Fibroblast of lung (primary cell): ENCODE results near the gene SPCS3.

Experiments used
- CTCF ChIP-seq, 2 donors: IDR thresholded peaks in 1 of 2; conservative IDR thresholded peaks in 1 of 2; 1 replicate in 1 of 2; 2 replicates in 1 of 2; pipeline ENCODE4 v1.5.1; 2011 to 2012; ENCODE audit warnings: low read length in 2 of 2, control low read depth in 1 of 2, inconsistent platforms in 1 of 2, low read depth in 1 of 2, mild to moderate bottlenecking in 1 of 2
- EZH2 ChIP-seq: IDR thresholded peaks from 2 replicates; pipeline ENCODE4 v1.5.1; 2012; ENCODE audit warnings: low read length, control low read depth, mild to moderate bottlenecking; ENCODE audit errors: missing control alignments

DNA sequence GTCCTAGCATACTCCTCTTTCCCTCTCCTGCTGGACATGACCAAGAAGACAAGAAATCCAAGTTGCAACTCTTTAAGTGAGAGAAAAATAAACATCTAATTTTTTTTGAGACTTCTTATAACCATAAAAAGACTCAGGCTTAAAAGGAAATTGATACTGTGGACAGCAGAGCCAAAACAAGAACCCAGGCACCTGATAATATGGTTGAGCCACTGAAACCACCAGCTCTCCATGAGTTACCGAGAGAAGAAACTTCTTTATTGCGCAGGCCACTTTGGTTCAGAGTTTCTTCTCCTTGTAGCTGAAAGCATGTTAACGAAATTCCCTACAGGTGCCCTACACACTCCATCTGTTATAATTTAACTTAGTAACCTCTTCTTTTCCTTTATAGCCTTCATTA, 11.3 kb upstream of the SPCS3 start:
- no peak for TF ChIP-seq CTCF (conservative IDR thresholded peaks at IDR 0.05 in 1 of 2, IDR thresholded peaks at IDR 0.05 in 1 of 2; ENCODE audit: low read depth in 1 of 2, low read length in 2 of 2)
- no peak for TF ChIP-seq EZH2
